Left ventricle myocardium superior (tissue), 1 donor: ENCODE measurements around the gene UBE2J2. TPM values are rescaled to one million over a fixed set of nuclear protein-coding genes. Genes with fewer than 3 reads are reported as not detected.
"Not testable (repeated sequence)": the region's sequence is repeated elsewhere in the genome, so short reads cannot be mapped to it uniquely, and the experiment has no call there.

Experiments
- ATAC-seq: fragments of 200-7000 bp; cut with Tn5 transposase; one replicate; pipeline ENCODE4 v1.9.1; 2020; ENCODE audit warnings: mild to moderate bottlenecking, moderate library complexity
- DNase-seq: peaks from one replicate; pipeline ENCODE4 v3.0.0-alpha.2; 2020
- intact Hi-C: fragments of 100-400 bp; cut with micrococcal nuclease; formaldehyde crosslinking; loops from one replicate; pipeline ENCODE4 v1.11.0; 2022
- total RNA-seq: library from RNA; stranded (reverse); fragmentation: NEBNext Ultra II Directional; extraction: Animal tissue kit (Norgen Biotek cat#: 25700); gene quantifications from one replicate; pipeline ENCODE4 v1.2.1, GENCODE V29; 2021
- donor health status: DM: no; HTN: yes; CAD: no; lungs with severe emphysema.

The UBE2J2 gene
- total RNA-seq, 1 donor from 2014 or later, result 39.5 TPM

DNA sequence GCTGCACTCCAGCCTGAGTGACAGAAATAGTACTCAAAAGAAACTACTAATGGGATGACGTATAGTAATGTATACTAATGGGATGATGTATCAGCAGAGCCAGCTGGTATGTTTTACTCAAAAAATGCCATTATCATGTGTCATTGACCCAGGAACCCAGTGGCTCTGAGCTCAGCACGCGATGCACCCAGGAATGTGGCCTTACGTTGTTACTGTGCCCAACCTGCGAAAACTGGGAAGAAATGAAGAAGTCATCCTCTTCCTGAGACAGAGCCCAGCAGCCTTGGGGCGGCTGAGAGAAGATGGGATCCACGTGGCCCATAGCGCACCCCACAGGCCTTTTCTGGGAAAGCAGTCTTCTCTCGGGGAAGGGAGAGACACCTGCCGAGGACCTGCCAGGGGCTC lies 8.8 kb downstream of the UBE2J2 start:
- ATAC-seq (no peak), DNase-seq (no peak)
- intact Hi-C loops, result no loop called here

DNA sequence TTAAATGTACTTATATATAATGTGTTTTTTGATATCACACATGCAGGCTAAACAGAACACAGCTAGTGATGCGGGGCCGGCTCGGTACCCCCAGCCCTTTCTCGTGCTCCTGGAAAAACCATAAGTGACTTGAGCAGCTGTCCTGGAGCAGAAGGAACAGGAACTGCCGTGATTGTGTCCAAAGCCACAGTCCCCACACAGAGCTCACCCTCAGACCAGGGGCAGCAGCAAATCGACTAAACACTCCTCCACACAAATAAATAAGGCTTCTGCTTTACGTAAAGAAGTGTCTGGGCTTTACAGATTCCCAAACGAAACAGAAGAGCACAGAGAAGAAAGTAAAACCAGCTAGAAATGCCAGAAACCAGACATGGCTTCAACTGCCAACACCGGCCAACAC lies 9.6 kb downstream of the UBE2J2 start:
- ATAC-seq (no peak), DNase-seq (no peak)
- intact Hi-C loops, result no loop called here

DNA sequence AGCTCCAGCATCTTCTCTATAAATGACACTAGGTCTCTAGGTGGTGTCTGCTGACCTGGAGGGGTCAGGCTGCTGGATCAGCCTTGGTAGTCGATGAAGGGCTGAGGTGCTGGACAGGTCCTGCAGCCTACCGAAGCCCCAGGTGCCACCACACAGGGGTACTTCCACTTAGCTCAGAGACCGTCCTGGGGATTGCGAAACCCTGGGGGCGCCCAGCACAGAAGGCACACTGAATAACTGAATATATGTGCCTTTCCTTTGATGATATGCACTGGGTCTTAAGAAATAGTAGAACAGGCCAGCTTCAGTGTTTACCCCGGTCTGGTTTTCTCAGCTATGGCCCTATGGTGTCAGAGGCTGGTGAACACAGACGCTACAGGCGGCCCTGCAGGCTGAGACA lies 10.9 kb downstream of the UBE2J2 start:
- intact Hi-C loops, result no loop called here
- DNase-seq, result no peak
- ATAC-seq, result no peak

DNA sequence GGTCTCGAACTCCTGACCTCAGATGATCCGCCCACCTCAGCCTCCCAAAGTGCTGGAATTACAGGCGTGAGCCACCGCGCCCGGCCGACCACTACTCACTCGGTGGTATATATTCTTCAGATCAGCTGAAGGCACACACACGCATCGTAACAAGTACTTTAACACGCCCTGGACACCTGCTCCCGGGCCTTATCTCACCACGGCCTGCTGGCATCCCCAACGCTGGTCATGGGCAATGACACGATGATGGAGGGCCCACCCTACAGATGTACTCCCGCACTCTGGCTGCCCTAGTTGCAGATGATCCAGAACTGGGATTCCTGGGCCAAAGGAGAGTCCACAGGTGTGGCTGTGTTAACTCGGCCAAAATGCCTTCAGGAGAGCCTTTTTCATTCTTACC lies 11.6 kb downstream of the UBE2J2 start:
- ATAC-seq (no peak), DNase-seq (no peak)
- intact Hi-C loops, result no loop called here

DNA sequence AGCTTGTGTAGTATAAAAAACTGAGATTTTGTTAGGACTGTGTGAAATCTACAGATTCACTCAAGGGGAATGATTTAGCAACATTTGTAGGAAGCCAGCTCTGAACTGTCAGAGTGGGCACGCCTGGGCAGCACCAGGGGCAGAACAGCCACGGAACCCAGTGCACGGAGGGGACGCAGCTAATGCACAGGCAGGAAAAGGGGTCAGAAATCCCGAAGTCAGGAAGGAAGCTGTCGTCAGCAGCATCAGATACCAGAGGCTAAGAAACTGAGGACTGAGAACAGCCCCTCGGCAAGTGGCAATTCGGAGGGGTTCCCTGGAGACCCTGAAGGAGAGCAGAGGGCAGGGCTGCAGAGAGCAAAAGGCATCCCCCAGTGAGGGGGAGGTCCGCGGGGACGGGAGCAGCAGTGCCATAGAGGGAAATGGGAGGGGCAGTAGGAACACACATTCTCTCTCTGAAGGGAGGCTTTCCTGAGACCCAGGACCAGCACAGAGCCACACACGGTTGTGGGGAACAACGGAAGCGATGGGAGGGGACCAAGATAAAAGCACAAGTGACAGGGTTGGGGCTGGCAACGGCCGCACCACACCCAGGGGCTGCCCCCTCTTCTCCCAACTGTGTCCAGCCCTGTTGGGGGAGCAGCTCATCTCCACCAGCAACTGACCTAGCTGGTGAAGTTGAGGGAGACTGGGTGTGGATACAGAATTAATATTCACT lies 12.7 kb downstream of the UBE2J2 start:
- intact Hi-C loops, result no loop called here
- DNase-seq (no peak), ATAC-seq (peak; percentile 8)

DNA sequence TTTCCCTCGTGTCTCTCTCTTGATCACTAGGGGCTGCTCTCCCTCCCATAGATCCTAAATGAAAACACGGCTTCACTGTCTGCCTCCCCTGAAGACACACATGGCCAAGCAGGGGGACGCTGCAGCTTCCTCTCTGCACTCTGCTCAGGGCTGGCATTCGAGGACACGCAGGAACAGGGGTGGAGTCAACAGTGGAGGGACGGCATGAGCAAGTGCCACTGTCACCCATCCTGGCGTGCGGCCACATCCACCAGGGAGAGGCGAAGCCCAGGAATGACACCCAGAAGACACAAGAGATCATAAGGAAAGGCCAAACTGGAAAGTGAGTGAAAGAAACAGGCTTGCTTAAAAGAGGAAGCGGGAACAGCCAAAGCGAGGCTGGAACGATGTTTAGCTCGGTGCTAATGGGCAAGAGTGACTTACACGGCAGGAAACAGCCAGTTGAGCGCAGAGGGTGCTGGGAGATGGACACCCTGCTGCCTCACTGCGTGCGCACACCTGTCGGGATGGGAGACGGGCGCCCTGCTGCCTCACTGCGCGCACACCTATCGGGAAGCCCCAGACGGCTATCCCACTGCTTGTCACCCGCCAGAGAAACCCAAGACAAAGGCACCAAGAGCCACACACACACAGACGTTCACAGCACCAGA lies 13.6 kb downstream of the UBE2J2 start:
- DNase-seq (peak; percentile 65), ATAC-seq (peak; percentile 64)
- intact Hi-C loops, result no loop called here

DNA sequence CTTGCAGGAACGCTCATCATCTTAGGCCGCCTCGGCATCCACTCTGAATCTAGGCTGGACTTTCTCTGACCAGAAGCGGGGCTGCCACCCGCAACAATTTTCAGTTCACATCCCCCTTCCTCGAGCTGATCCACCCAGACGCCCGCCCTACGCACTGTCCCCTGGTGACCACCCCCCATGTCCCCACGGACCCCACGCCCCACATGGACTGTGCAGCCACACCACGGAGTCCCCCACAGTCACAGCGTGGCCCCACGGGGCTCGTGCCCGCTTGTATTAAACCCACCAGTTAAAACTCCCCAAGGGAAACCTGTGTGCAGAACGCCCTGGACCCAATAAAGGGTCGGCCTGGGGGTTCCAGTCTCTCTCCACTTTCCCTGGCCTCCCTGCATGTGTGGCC lies 14.1 kb downstream of the UBE2J2 start:
- no peak for ATAC-seq
- DNase-seq, result no peak
- intact Hi-C loops, result no loop called here

DNA sequence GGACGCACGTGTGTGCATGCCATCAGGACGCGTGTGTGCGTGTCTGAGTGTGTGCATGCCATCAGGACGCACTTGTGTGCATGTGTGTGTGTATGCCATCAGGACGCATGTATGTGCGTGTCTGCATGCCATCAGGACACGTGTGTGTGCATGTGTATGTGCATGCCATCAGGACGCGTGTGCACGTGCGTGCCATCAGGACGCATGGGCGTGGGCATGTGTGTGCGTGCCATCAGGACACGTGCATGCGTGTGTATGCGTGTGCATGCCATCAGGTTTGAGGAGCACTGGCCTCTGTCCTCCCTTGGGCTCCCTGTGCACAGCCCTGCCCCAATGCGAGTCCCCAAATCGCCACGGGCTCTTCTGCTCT lies 14.6 kb downstream of the UBE2J2 start:
- intact Hi-C loops, result no loop called here
- no peak for DNase-seq
- no peak for ATAC-seq

DNA sequence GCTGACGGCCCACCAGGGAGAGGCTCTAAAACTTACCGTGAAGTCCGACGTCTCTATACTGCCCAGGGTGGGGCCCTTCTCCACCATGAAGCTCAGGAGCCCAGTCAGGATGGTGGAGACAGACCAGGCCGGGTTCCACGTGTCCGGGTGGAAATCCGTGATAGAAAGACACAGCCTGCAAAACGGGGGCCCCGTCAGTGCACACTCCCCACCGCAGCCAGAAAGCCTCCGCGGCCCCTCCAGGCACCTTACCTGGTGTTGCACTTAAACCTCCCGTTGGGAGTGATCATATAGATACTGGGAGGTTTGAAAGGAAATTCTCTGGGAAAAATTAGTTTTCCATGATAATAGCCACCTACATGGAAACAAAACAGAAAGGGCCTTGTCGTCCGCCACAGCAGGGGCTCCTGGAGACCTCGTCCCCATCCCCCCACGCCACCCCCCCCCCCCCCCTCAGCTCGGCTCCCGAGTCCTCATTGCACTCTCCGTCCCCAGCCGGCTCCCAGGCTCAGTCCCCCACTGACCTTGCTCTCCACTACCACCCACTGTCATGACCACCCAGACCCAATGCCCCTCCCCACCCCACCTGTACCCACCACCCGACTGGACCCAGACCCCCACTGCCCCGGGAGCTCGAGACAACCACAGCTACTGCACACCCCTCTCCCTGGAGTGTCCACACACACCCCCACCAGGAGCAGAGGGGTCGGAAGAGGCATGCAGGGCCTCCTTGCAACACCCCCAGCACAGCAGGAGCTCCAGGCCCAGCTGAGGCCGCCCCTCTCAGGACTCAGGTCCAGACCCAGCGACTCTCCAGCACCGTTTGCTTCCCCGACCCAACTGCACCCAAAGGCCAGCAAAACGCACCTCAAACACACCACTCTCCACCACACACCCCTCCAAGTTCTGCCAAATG lies 16.4 kb downstream of the UBE2J2 start:
- DNase-seq, result no peak
- intact Hi-C loops, result no loop called here
- ATAC-seq, result no peak

DNA sequence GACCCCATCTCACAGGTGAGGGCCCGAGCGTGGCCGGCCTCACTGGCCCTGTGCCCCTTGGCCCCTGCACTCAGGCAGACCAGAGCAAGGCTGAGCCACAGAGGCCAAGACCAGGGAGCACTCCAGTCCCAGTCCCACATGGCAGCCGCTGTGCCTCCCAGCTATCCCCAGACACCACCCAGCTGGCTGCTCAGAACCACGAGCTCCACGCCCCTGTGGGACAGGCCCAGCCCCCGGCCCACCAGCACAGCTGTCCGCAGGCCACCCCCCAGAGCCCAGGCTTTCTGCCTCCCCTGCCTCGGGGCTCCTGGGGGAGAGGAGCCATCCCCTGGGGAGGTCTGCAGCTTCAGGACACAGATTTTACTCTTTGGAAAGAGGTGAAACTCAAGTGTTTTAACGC lies 18.0 kb downstream of the UBE2J2 start:
- ATAC-seq, result no peak
- intact Hi-C loops, result no loop called here
- no peak for DNase-seq

DNA sequence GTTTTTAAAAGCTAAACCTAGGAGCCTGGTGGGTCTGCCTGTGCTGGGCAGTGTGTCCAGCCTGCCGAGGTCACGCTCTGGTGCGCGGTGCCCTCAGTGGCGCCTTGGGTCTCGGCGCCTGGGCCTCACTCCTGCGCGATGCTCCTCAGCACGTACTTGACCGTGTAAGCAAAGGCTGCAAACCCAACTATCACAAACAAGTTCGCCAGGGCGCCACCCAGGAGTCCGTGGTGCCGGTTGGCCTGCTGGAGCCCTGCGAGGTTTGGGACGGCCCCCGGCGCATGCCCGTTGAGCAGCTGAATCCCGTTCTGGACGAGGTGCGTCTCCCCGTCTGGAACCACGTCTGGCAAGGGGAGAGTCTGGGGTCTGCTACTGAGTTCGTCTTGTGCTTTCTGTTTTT lies 18.6 kb downstream of the UBE2J2 start:
- DNase-seq, result no peak

DNA sequence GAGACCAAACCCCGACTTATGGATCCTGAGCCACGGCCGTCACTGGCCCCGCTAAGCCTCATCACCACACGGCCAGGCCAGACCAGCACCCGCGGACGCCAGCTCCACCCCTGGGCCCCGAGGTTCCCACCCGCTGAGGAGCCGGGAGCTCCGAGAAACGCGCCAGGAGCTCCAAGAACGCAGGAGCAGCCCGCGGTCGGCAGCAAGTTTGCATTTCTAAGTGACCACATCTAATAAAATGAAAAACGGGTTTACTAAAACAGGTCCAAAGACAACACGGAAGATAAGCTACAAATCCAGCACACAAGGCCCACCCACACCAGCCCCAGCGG lies 19.0 kb downstream of the UBE2J2 start:
- ATAC-seq (no peak), DNase-seq (no peak)
- intact Hi-C loops, result no loop called here

More for the DNA sequence above, 18.6 kb downstream of the UBE2J2 start:
- ATAC-seq, result no peak
- intact Hi-C loops, result no loop called here

DNA sequence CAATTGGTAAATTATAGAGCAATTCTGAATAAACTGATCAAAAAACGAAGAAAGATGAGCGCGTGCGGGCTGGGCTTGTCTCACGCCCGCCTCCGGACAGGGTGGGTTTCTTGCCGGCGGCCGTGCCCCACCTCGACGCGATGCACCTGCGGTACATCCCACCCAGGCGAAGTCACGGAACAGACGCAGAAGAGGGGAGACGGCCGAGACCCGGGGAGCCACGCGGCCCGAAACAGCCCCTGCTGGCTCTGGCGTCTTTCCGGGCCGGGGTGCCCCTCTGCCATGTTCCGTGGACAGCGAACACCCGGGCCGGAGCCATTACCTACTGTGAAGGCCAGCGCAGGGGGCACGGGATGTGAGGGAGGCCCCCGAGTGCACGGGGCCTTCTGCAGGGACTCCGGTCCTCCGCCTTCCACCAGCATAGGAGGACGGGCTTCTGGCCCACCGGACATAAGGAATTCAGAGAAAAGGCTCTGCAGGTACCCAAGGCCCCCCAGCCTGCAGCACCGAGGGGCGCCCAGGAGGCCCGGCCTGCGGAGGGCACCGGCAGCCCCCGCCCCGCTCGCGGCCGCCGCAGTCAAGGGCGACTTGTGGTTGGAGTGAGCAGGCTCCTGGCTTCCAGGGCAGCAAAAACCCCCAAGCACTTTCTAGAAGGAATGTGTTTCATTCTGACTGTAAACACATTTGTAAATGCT lies 19.5 kb downstream of the UBE2J2 start:
- DNase-seq (no peak), ATAC-seq (no peak)
- intact Hi-C loops, result no loop called here

DNA sequence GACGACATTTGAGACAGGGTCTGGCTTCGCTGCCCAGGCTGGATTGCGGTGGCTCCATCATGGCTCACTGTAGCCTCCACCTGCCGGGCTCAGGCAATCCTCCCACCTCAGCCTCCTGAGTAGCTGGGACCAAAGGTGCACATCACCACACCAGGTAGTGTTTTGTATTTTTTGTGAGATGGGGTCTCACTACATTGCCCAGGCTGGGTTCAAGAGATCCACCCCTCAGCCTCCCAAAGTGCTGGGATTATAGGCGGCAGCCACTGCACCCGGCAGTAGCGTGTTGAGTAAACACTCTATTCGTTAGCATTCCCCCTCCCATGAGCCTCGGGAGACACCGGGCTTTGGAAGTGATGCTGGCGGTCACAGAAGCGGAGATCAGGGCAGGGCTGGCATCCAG lies 20.3 kb downstream of the UBE2J2 start:
- intact Hi-C loops, result no loop called here
- DNase-seq, result no peak

DNA sequence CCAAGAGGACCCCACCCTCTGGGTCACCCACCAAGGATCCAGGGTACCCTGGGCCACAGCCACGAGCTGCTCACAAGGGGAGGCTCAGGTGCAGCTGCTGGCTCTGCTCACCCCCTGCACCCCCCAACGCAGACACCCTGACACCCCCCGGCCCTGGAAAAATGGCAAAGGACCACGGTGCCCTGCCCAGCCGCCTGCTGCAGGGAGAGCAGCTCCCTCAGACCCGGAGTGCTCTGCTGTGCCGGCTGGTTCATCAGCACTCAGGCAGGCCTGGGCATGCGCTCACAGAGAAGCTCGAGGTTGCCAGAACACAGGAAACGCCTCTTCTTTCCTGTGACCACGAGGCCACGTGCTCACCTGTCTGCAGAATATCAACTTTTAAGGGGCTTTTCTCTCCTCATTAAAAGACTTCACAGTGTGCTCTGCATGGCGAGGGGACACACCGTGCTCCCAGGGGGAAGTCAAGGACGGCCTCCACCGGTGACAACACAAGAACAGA lies 22.8 kb downstream of the UBE2J2 start:
- no peak for ATAC-seq
- DNase-seq, result no peak
- intact Hi-C loops, result no loop called here

More for the DNA sequence above, 20.3 kb downstream of the UBE2J2 start:
- no peak for ATAC-seq

DNA sequence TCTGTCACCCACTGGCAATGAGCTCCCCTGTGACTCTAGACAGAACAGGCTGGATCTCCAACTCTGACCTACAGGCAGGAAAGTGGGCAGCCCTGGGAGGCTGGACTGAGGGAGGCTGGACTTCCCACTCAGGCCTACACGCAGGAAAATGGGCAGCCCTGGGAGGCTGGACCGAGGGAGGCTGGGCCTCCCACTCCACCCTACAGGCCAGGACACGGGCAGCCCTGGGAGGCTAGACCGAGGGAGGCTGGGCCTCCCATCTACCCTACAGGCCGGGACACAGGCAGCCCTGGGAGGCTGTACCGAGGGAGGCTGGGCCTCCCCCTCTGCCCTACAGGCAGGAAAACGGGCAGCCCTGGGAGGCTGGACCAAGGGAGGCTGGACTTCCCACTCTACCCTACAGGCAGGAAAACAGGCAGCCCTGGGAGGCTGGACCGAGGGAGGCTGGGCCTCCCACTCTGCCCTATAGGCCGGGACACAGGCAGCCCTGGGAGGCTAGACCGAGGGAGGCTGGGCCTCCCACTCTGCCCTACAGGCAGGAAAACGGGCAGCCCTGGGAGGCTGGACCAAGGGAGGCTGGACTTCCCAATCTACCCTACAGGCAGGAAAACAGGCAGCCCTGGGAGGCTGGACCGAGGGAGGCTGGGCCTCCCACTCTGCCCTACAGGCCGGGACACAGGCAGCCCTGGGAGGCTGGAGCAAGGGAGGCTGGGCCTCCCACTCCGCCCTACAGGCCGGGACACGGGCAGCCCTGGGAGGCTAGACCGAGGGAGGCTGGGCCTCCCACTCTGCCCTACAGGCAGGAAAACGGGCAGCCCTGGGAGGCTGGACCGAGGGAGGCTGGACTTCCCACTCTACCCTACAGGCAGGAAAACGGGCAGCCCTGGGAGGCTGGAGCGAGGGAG lies 25.4 kb downstream of the UBE2J2 start:
- ATAC-seq, DNase-seq, intact Hi-C loops: not testable (repeated sequence)

DNA sequence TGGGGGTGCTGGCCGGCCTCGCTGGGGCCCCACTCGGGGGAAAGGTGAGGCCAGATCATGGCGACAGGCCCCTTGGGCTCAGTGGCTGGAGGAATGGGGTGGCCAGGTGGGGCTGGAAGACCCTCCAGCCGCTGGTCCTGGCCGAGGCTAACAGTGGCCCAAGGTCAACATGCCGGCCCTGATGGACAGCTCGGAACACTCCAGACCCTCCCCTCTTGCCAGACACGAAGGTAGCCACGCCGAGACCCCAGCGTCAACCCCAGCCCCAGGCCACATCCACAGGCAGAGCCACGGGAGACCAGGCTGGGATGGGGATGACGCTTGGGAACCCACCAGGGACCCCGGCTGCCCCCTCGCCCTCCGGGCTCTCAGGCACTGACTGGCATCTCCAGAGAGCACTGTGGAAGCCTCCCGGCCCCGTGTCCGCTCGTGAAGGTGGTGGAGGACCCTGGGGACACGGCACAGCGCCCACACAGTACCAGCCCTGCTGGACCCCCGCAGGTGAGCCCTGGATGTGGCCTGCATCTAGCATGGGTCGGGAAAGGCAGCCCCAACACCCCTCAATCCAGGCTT lies 26.2 kb downstream of the UBE2J2 start:
- intact Hi-C loops, result no loop called here
- ATAC-seq (no peak), DNase-seq (no peak)
